Osteoblast (primary cell): Measurements from ENCODE around the gene UNC5A. TPM values are rescaled to one million over a fixed set of nuclear protein-coding genes. Genes with fewer than 3 reads are reported as not detected.

Experiments
- DNase-seq: peaks from one replicate; pipeline ENCODE4 v3.0.0; 2011; ENCODE audit warnings: low spot score, mixed read lengths; ENCODE audit not compliant: insufficient read length; ENCODE audit errors: missing footprints
- H2AFZ ChIP-seq: 2 replicates; pipeline ENCODE4 v1.6.0; 2011; ENCODE audit warnings: mild to moderate bottlenecking, low read length
- H3K27ac ChIP-seq: 2 replicates; pipeline ENCODE4 v1.5.1; 2011; ENCODE audit warnings: mild to moderate bottlenecking, low read depth, low read length, moderate library complexity
- H3K27me3 ChIP-seq: 2 replicates; pipeline ENCODE4 v1.6.0; 2012; ENCODE audit warnings: mild to moderate bottlenecking, control low read depth, inconsistent platforms, low read length, moderate library complexity; ENCODE audit not compliant: insufficient read depth
- H3K36me3 ChIP-seq: 2 replicates; pipeline ENCODE4 v1.5.1; 2011; ENCODE audit warnings: mild to moderate bottlenecking, low read length, control low read depth, moderate library complexity; ENCODE audit not compliant: insufficient read depth
- H3K4me1 ChIP-seq: 2 replicates; pipeline ENCODE4 v1.5.1; 2011; ENCODE audit warnings: mild to moderate bottlenecking, low read length, control low read depth, moderate library complexity; ENCODE audit not compliant: insufficient read depth
- H3K4me2 ChIP-seq: 2 replicates; pipeline ENCODE4 v1.6.0; 2011; ENCODE audit warnings: mild to moderate bottlenecking, low read length; ENCODE audit not compliant: insufficient read depth
- H3K4me3 ChIP-seq: fragments of 200-600 bp; sonication (generic); 3 replicates; pipeline ENCODE4 v1.5.1; 2012; ENCODE audit warnings: mild to moderate bottlenecking, low read length, inconsistent platforms; ENCODE audit not compliant: insufficient read depth
- H3K79me2 ChIP-seq: 2 replicates; pipeline ENCODE4 v1.6.0; 2012; ENCODE audit warnings: mild to moderate bottlenecking, low read length, control low read depth, inconsistent platforms; ENCODE audit not compliant: insufficient read depth
- H3K9me3 ChIP-seq: 2 replicates; pipeline ENCODE4 v1.5.1; 2011; ENCODE audit warnings: low read depth, low read length, control low read depth
- H4K20me1 ChIP-seq: 2 replicates; pipeline ENCODE4 v1.6.0; 2012; ENCODE audit warnings: mild to moderate bottlenecking, low read length, control low read depth; ENCODE audit not compliant: insufficient read depth
- CTCF ChIP-seq: IDR thresholded peaks from 2 replicates; pipeline ENCODE4 v1.5.1; 2011; ENCODE audit warnings: mild to moderate bottlenecking, low read depth, low read length, moderate library complexity; ENCODE audit errors: extremely low read depth
- total RNA-seq: library from RNA; depleted of rRNA; stranded (reverse); fragments of >200 nt; gene quantifications from 2 replicates; pipeline ENCODE4 v1.2.3, GENCODE V29; 2012

Gene UNC5A
- total RNA-seq, 1 donor: not detected

- Histone ChIP-seq H3K9me3 (no peaks in the 10 kb centered on the region), H3K36me3 (no peaks in the 10 kb centered on the region), H3K4me3 (no peak overlapping the region), H3K27me3 (peaks cover 34% of the 10 kb centered on the region), H3K4me1 (no peaks in the 10 kb centered on the region), H3K4me2 (no peak overlapping the region), H3K27ac (no peak overlapping the region), H2AFZ (no peak overlapping the region), H3K79me2 (no peaks in the 10 kb centered on the region), H4K20me1 (no peaks in the 10 kb centered on the region)
- peak; percentile 88 for DNase-seq
- no peak for TF ChIP-seq CTCF
Observed at GRCh38 chr5:176784218-176785165, 25.9 kb upstream of the UNC5A start.

- Histone ChIP-seq H2AFZ (no peak overlapping the region), H3K4me2 (no peak overlapping the region), H3K27ac (no peak overlapping the region), H3K4me3 (no peak overlapping the region), H3K27me3 (peaks cover 44% of the 10 kb centered on the region), H3K79me2 (no peaks in the 10 kb centered on the region), H3K36me3 (no peaks in the 10 kb centered on the region), H3K4me1 (no peaks in the 10 kb centered on the region), H4K20me1 (no peaks in the 10 kb centered on the region), H3K9me3 (no peaks in the 10 kb centered on the region)
- TF ChIP-seq CTCF: no peak
- DNase-seq: peak; percentile 80
Observed at GRCh38 chr5:176785184-176786145, 24.9 kb upstream of the UNC5A start.

- H3K4me1 ChIP-seq: no peaks in the 10 kb centered on the region
- peak; percentile 56 for DNase-seq
- no peak overlapping the region for H3K27ac ChIP-seq
- H2AFZ ChIP-seq: no peak overlapping the region
- H3K9me3 ChIP-seq: no peaks in the 10 kb centered on the region
- no peak overlapping the region for H3K4me2 ChIP-seq
- no peaks in the 10 kb centered on the region for H4K20me1 ChIP-seq
- H3K36me3 ChIP-seq: no peaks in the 10 kb centered on the region
- H3K79me2 ChIP-seq: no peaks in the 10 kb centered on the region
- peaks cover 44% of the 10 kb centered on the region for H3K27me3 ChIP-seq
- TF ChIP-seq CTCF: no peak
- no peak overlapping the region for H3K4me3 ChIP-seq
Observed at GRCh38 chr5:176787676-176788075, 22.7 kb upstream of the UNC5A start.
